SK-N-SH treated with all-trans-retinoic acid at 6 μM for 48 hours (cell line): ENCODE results near the gene BICDL1.

Source experiments
- ATAC-seq: fragments of 200-7000 bp; cut with Tn5 transposase; 3 replicates; pipeline ENCODE4 v1.9.1; 2020; ENCODE audit warnings: mild to moderate bottlenecking, moderate library complexity
- ARNTL ChIP-seq: fragments of 450-650 bp; formaldehyde crosslinking; IDR thresholded peaks from 2 replicates; pipeline ENCODE4 v1.5.0; 2020; ENCODE audit warnings: low read depth, mild to moderate bottlenecking, moderate library complexity, borderline replicate concordance
- BACH2 ChIP-seq: fragments of 250-450 bp; sonication (Bioruptor Pico); IDR thresholded peaks from 2 replicates; pipeline ENCODE4 v1.9.0; 2021; ENCODE audit warnings: mild to moderate bottlenecking, borderline replicate concordance
- CSDC2 ChIP-seq: fragments of 250-450 bp; sonication (Bioruptor Pico); IDR thresholded peaks from 2 replicates; pipeline ENCODE4 v1.5.0; 2020; ENCODE audit warnings: mild to moderate bottlenecking, moderate library complexity
- ESRRG ChIP-seq: fragments of 250-450 bp; sonication (Bioruptor Pico); IDR thresholded peaks from 2 replicates; pipeline ENCODE4 v1.6.1; 2021; ENCODE audit warnings: mild to moderate bottlenecking
- GLIS3 ChIP-seq: fragments of 250-450 bp; sonication (Bioruptor Pico); IDR thresholded peaks from 2 replicates; pipeline ENCODE4 v1.5.0; 2020; ENCODE audit warnings: mild to moderate bottlenecking, moderate library complexity
- ISL1 ChIP-seq: fragments of 250-450 bp; sonication (Bioruptor Pico); IDR thresholded peaks from 2 replicates; pipeline ENCODE4 v2.1.2; 2022; ENCODE audit warnings: mild to moderate bottlenecking, moderate library complexity
- OSR1 ChIP-seq: fragments of 250-450 bp; sonication (Bioruptor Pico); IDR thresholded peaks from 2 replicates; pipeline ENCODE4 v1.8.0; 2022; ENCODE audit warnings: moderate library complexity, mild to moderate bottlenecking, inconsistent platforms
- PATZ1 ChIP-seq: fragments of 250-450 bp; sonication (Bioruptor Pico); IDR thresholded peaks from 2 replicates; pipeline ENCODE4 v1.8.0; 2020; ENCODE audit warnings: mild to moderate bottlenecking, moderate library complexity, borderline replicate concordance
- POU6F1 ChIP-seq: fragments of 250-450 bp; sonication (Bioruptor Pico); IDR thresholded peaks from 2 replicates; pipeline ENCODE4 v1.8.0; 2021; ENCODE audit warnings: low read depth, mild to moderate bottlenecking, moderate library complexity, borderline replicate concordance
- PPARA ChIP-seq: fragments of 250-450 bp; sonication (Bioruptor Pico); IDR thresholded peaks from 2 replicates; pipeline ENCODE4 v1.5.0; 2020; ENCODE audit warnings: mild to moderate bottlenecking, borderline replicate concordance
- RARB ChIP-seq: fragments of 250-450 bp; sonication (Bioruptor Pico); IDR thresholded peaks from 2 replicates; pipeline ENCODE4 v1.8.0; 2021; ENCODE audit warnings: mild to moderate bottlenecking, moderate library complexity
- SNAI2 ChIP-seq: fragments of 250-450 bp; sonication (Bioruptor Pico); IDR thresholded peaks from 2 replicates; pipeline ENCODE4 v1.5.0; 2020; ENCODE audit warnings: mild to moderate bottlenecking, moderate library complexity
- TCF4 ChIP-seq: fragments of 250-450 bp; sonication (Bioruptor Pico); IDR thresholded peaks from 2 replicates; pipeline ENCODE4 v1.8.0; 2021; ENCODE audit warnings: mild to moderate bottlenecking, moderate library complexity, borderline replicate concordance
- TOX ChIP-seq: fragments of 250-450 bp; sonication (Bioruptor Pico); IDR thresholded peaks from 2 replicates; pipeline ENCODE4 v1.8.0; 2021; ENCODE audit warnings: mild to moderate bottlenecking, moderate library complexity, borderline replicate concordance
- TSHZ2 ChIP-seq: fragments of 250-450 bp; sonication (Bioruptor Pico); IDR thresholded peaks from 2 replicates; pipeline ENCODE4 v1.5.0; 2020; ENCODE audit warnings: mild to moderate bottlenecking, moderate library complexity
- ZC3H10 ChIP-seq: fragments of 250-450 bp; sonication (Bioruptor Pico); IDR thresholded peaks from 2 replicates; pipeline ENCODE4 v1.5.1; 2021; ENCODE audit warnings: mild to moderate bottlenecking, moderate library complexity
- ZFP3 ChIP-seq: fragments of 250-450 bp; sonication (Bioruptor Pico); IDR thresholded peaks from 2 replicates; pipeline ENCODE4 v1.5.0; 2020; ENCODE audit warnings: mild to moderate bottlenecking, moderate library complexity
- ZFP30 ChIP-seq: fragments of 450-650 bp; formaldehyde crosslinking; IDR thresholded peaks from 2 replicates; pipeline ENCODE4 v1.5.0; 2022; ENCODE audit warnings: mild to moderate bottlenecking, moderate library complexity
- ZNF565 ChIP-seq: fragments of 450-650 bp; formaldehyde crosslinking; conservative IDR thresholded peaks from 2 replicates; pipeline ENCODE4 v1.5.0; 2020; ENCODE audit warnings: low read depth, mild to moderate bottlenecking, moderate library complexity
- ZNF70 ChIP-seq: fragments of 450-650 bp; formaldehyde crosslinking; IDR thresholded peaks from 2 replicates; pipeline ENCODE4 v1.5.0; 2020; ENCODE audit warnings: mild to moderate bottlenecking, moderate library complexity
- TF ChIP-seq, protein P1 (sequence below): fragments of 250-450 bp; sonication (Bioruptor Pico); IDR thresholded peaks from 2 replicates; pipeline ENCODE4 v1.5.1; 2021; ENCODE audit warnings: mild to moderate bottlenecking, moderate library complexity
- TF ChIP-seq, protein P2 (sequence below): fragments of 250-450 bp; sonication (Bioruptor Pico); IDR thresholded peaks from 2 replicates; pipeline ENCODE4 v1.5.1; 2020; ENCODE audit warnings: low read depth, mild to moderate bottlenecking, moderate library complexity

BICDL1 gene

DNA sequence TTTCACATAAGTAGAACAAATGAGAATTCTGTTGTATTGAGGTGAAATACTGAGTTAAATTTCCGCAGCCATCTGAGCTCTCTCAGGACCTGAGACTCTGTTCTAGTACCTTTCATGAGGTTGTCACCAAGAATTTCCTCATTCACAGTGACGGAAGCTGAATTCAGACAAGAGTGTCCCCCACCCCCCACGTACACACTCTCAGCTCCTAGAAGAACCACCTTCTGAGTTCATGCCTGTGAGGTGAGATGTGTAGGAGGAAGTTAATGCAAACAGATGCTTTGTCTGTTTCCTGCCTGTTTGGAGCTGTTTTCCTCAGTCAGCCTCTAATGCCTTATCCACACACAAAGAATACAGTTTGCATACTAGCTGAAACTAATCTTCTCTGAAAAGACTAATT, 18.2 kb downstream of the BICDL1 start:
- no peak for ATAC-seq
- TF ChIP-seq TOX, result no peak
- no peak for TF ChIP-seq ZFP30 (CRISPR knock-in tag)
- TF ChIP-seq RARB (CRISPR knock-in tag), result no peak
- no peak for TF ChIP-seq GLIS3 (CRISPR knock-in tag)
- no peak for TF ChIP-seq SNAI2 (CRISPR knock-in tag)
- TF ChIP-seq PPARA (CRISPR knock-in tag), result no peak
- no peak for TF ChIP-seq TCF4 (CRISPR knock-in tag)
- TF ChIP-seq TSHZ2 (CRISPR knock-in tag), result no peak
- TF ChIP-seq ZNF70 (CRISPR knock-in tag), result no peak
- TF ChIP-seq ZNF565 (CRISPR knock-in tag), result no peak
- no peak for TF ChIP-seq BACH2
- TF ChIP-seq ISL1, result no peak
- no peak for TF ChIP-seq POU6F1 (CRISPR knock-in tag)
- no peak for TF ChIP-seq OSR1 (CRISPR knock-in tag)
- TF ChIP-seq, protein P1, sequence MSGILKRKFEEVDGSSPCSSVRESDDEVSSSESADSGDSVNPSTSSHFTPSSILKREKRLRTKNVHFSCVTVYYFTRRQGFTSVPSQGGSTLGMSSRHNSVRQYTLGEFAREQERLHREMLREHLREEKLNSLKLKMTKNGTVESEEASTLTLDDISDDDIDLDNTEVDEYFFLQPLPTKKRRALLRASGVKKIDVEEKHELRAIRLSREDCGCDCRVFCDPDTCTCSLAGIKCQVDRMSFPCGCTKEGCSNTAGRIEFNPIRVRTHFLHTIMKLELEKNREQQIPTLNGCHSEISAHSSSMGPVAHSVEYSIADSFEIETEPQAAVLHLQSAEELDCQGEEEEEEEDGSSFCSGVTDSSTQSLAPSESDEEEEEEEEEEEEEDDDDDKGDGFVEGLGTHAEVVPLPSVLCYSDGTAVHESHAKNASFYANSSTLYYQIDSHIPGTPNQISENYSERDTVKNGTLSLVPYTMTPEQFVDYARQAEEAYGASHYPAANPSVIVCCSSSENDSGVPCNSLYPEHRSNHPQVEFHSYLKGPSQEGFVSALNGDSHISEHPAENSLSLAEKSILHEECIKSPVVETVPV (CRISPR knock-in tag), result no peak
- no peak for TF ChIP-seq ESRRG

GRCh38 chr12:120010661-120011230, 21.7 kb downstream of the BICDL1 start:
- TF ChIP-seq RARB (CRISPR knock-in tag), result no peak
- TF ChIP-seq PATZ1 (CRISPR knock-in tag), result no peak
- TF ChIP-seq ZFP30 (CRISPR knock-in tag), result no peak
- no peak for TF ChIP-seq OSR1 (CRISPR knock-in tag)
- no peak for TF ChIP-seq TCF4 (CRISPR knock-in tag)
- no peak for TF ChIP-seq CSDC2 (CRISPR knock-in tag)
- no peak for TF ChIP-seq TSHZ2 (CRISPR knock-in tag)
- no peak for TF ChIP-seq ARNTL
- no peak for ATAC-seq

DNA sequence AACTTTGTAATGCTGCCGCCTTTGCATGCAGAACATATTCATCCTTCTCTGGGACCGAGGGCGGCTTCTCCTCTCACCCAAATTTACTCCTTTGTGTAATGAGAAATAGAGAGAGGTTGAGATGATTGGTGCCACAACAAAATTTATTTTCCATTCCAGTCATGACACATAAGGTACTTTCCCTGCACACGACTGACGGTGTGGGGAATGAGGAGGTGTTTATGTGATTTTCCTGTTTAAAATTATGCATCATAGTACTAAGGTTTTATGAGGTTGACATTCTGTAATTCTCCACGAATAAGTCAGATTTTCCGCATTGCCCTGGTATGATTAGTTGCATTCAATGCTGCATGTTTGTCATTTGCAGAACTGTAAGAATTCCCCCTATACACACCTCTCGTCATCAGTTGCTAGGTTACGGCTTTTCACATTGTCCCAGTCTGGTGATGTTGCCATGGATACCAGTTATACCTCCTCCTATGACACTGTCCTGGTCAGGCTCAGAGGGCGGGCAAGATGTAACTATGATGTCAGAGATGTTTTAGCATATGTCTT, 23.1 kb downstream of the BICDL1 start:
- no peak for ATAC-seq
- TF ChIP-seq ZNF565 (CRISPR knock-in tag) (no peak), ZC3H10 (CRISPR knock-in tag) (no peak), GLIS3 (CRISPR knock-in tag) (no peak), BACH2 (no peak), SNAI2 (CRISPR knock-in tag) (no peak), PPARA (CRISPR knock-in tag) (no peak), TOX (no peak), TSHZ2 (CRISPR knock-in tag) (no peak), OSR1 (CRISPR knock-in tag) (no peak), ESRRG (no peak), ARNTL (no peak), ZFP3 (CRISPR knock-in tag) (no peak)
- TF ChIP-seq, protein P2, sequence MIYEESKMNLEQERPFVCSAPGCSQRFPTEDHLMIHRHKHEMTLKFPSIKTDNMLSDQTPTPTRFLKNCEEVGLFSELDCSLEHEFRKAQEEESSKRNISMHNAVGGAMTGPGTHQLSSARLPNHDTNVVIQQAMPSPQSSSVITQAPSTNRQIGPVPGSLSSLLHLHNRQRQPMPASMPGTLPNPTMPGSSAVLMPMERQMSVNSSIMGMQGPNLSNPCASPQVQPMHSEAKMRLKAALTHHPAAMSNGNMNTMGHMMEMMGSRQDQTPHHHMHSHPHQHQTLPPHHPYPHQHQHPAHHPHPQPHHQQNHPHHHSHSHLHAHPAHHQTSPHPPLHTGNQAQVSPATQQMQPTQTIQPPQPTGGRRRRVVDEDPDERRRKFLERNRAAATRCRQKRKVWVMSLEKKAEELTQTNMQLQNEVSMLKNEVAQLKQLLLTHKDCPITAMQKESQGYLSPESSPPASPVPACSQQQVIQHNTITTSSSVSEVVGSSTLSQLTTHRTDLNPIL (CRISPR knock-in tag), result no peak
